Heart left ventricle (tissue), 13 donors: ENCODE results near the gene CDCA4.

Source experiments
- CTCF ChIP-seq, 12 donors: fragments of 200-600 bp; sonication (generic) in 4 of 12; IDR thresholded peaks; one replicate each; pipeline versions ENCODE4 v1.5.0 to v1.8.0; 2018 to 2022; ENCODE audit warnings: antibody characterized with exemption in 12 of 12, mild to moderate bottlenecking in 5 of 12
- POLR2A ChIP-seq, 2 donors: fragments of 450-650 bp; IDR thresholded peaks; one replicate each; pipeline ENCODE4 v1.6.1; 2017; ENCODE audit warnings: antibody characterized with exemption in 2 of 2, mild to moderate bottlenecking in 2 of 2, moderate library complexity in 2 of 2
- donor health status: ischemic (EF 13 %, LVEDD 7.1; RV severe dilation, severe dysfunction).
- donor health status: DM: no; HTN: yes; CAD: no.
- donor health status: DM: no; HTN: no; CAD: no.
- donor health status: ischemic (EF 25% LVEDD 6.9; RV normal size, moderate dysfunction).
- donor health status: ischemic (EF 25% LVEDD 5.7; RV mildly dilated, moderate dysfunction).
- donor health status: ischemic (EF 35%, LVEDD 5.7; RV mildly dilated, moderate dysfunction).
- donor health status: nonischemic (EF 11% LVEDD 7.7; RV severe dilation, severe dysfunction).
- donor health status: DM: yes; HTN: yes; CAD: no.
- donor health status: PGD.
- donor health status: ischemic (EF 29% LVEDD 5.4; RV normal size, mild dysfunction).
- donor health status: nonischemic (EF 23%, LVEDD 6.1; RV moderate dilation, normal function).

- TF ChIP-seq CTCF (IDR thresholded peaks at IDR 0.05) (no peak), POLR2A (IDR thresholded peaks at IDR 0.05) (no peak)
Observed at GRCh38 chr14:104981699-104982541, 39.0 kb downstream of the CDCA4 start.
